IMR-90 (cell line): ENCODE results near the gene TJP3. TPM values are rescaled to one million over a fixed set of nuclear protein-coding genes. Genes with fewer than 3 reads are reported as not detected.

ENCODE experiments used
- ATAC-seq: fragments of 200-7000 bp; cut with Tn5 transposase; 2 replicates; pipeline ENCODE4 v1.9.1; 2020; ENCODE audit warnings: low read depth, mild to moderate bottlenecking, moderate library complexity
- BruUV-seq: library from RNA; stranded (reverse); fragments of 400-500 nt; replicated peaks from 2 replicates; lab custom pipeline; 2021; lab: Mats Ljungman, UMichigan
- CTCF ChIA-PET: fragments of 300-600 bp; formaldehyde crosslinking; extraction: SDS; loops from one replicate; lab custom pipeline; 2021; ENCODE audit warnings: antibody characterized with exemption; lab: Yijun Ruan, JAX
- POLR2A ChIA-PET: fragments of 300-600 bp; sonication (Branson Sonifier 250); formaldehyde crosslinking; loops from one replicate; lab custom pipeline; 2022; ENCODE audit warnings: antibody characterized with exemption; ENCODE audit not compliant: unreplicated experiment; lab: Charles Lee
- DNase-seq: peaks from one replicate; pipeline ENCODE4 v3.0.0; 2013
- H2AFZ ChIP-seq: replicated peaks from 2 replicates; pipeline ENCODE3; 2013; ENCODE audit warnings: low read length, mild to moderate bottlenecking; ENCODE audit not compliant: poor library complexity
- H2AK5ac ChIP-seq: 2 replicates; pipeline ENCODE4 v1.6.1; 2013; ENCODE audit warnings: low read depth, low read length, inconsistent platforms
- H2AK9ac ChIP-seq: replicated peaks from 2 replicates; pipeline ENCODE3; 2013; ENCODE audit warnings: mild to moderate bottlenecking, low read depth, low read length, moderate library complexity; ENCODE audit not compliant: poor library complexity
- H2BK120ac ChIP-seq: 2 replicates; pipeline ENCODE4 v1.6.1; 2013; ENCODE audit warnings: low read depth, low read length, inconsistent platforms
- H2BK15ac ChIP-seq: 3 replicates; pipeline ENCODE4 v1.6.1; 2013; ENCODE audit warnings: low read depth, low read length, inconsistent platforms
- H2BK20ac ChIP-seq: 2 replicates; pipeline ENCODE4 v1.6.1; 2013; ENCODE audit warnings: low read depth, mild to moderate bottlenecking, inconsistent platforms, low read length, moderate library complexity
- H2BK5ac ChIP-seq: 2 replicates; pipeline ENCODE4 v1.6.1; 2013; ENCODE audit warnings: mild to moderate bottlenecking, low read depth, low read length, inconsistent platforms; ENCODE audit not compliant: poor library complexity, severe bottlenecking
- H3K14ac ChIP-seq: replicated peaks from 2 replicates; pipeline ENCODE4 v1.6.1; 2013; ENCODE audit warnings: low read depth, low read length, inconsistent platforms
- H3K18ac ChIP-seq: 2 replicates; pipeline ENCODE4 v1.6.1; 2013; ENCODE audit warnings: low read depth, low read length, control low read depth
- H3K23ac ChIP-seq: 2 replicates; pipeline ENCODE4 v1.6.1; 2013; ENCODE audit warnings: low read depth, low read length, inconsistent platforms
- H3K27ac ChIP-seq: 2 replicates; pipeline ENCODE4 v1.5.1; 2013; ENCODE audit warnings: mild to moderate bottlenecking, control low read depth, low read length; ENCODE audit not compliant: insufficient read depth
- H3K27me3 ChIP-seq: 2 replicates; pipeline ENCODE4 v1.6.1; 2013; ENCODE audit warnings: low read length; ENCODE audit not compliant: control insufficient read depth, insufficient read depth
- H3K36me3 ChIP-seq: 2 replicates; pipeline ENCODE4 v1.6.1; 2013; ENCODE audit warnings: low read length, mixed read lengths; ENCODE audit not compliant: control insufficient read depth, insufficient read depth
- H3K4ac ChIP-seq: 2 replicates; pipeline ENCODE4 v1.6.1; 2013; ENCODE audit warnings: low read depth, low read length, inconsistent platforms
- H3K4me1 ChIP-seq: 2 replicates; pipeline ENCODE4 v1.6.1; 2013; ENCODE audit warnings: low read length, mixed read lengths; ENCODE audit not compliant: control insufficient read depth, insufficient read depth
- H3K4me2 ChIP-seq: 2 replicates; pipeline ENCODE4 v1.6.1; 2013; ENCODE audit warnings: low read depth, mild to moderate bottlenecking, control low read depth, low read length, moderate library complexity
- H3K4me3 ChIP-seq: 2 replicates; pipeline ENCODE4 v1.5.1; 2013; ENCODE audit warnings: low read depth, mild to moderate bottlenecking, control low read depth, low read length, moderate library complexity; ENCODE audit not compliant: insufficient read depth
- H3K56ac ChIP-seq: 2 replicates; pipeline ENCODE4 v1.6.1; 2013; ENCODE audit warnings: low read length, inconsistent platforms; ENCODE audit not compliant: insufficient read depth; ENCODE audit errors: extremely low read depth
- H3K79me1 ChIP-seq, 2 experiments: 2 replicates each; pipeline ENCODE4 v1.6.1; 2013; ENCODE audit warnings: low read length in 2 of 2, inconsistent platforms in 1 of 2, low read depth in 1 of 2
- H3K9ac ChIP-seq: 2 replicates; pipeline ENCODE4 v1.6.1; 2013; ENCODE audit warnings: low read depth, low read length, control low read depth
- H3K9me1 ChIP-seq: 2 replicates; pipeline ENCODE4 v1.6.1; 2013; ENCODE audit warnings: low read length, inconsistent platforms; ENCODE audit not compliant: insufficient read depth
- H3K9me3 ChIP-seq: 2 replicates; pipeline ENCODE4 v1.6.1; 2013; ENCODE audit warnings: low read length; ENCODE audit not compliant: control insufficient read depth, insufficient read depth
- H4K20me1 ChIP-seq: 2 replicates; pipeline ENCODE4 v1.6.1; 2013; ENCODE audit warnings: low read length, inconsistent platforms; ENCODE audit not compliant: insufficient read depth
- H4K5ac ChIP-seq: 2 replicates; pipeline ENCODE4 v1.6.1; 2013; ENCODE audit warnings: mild to moderate bottlenecking, low read depth, low read length, control low read depth
- H4K8ac ChIP-seq, 2 experiments: 2 replicates each; pipeline ENCODE4 v1.6.1; 2013; ENCODE audit warnings: low read depth in 2 of 2, low read length in 2 of 2, control low read depth in 1 of 2, inconsistent platforms in 1 of 2
- H4K91ac ChIP-seq: 2 replicates; pipeline ENCODE4 v1.6.1; 2013; ENCODE audit warnings: low read depth, low read length, inconsistent platforms; ENCODE audit not compliant: insufficient read depth
- BHLHE40 ChIP-seq: fragments of 150-350 bp; IDR thresholded peaks from 2 replicates; pipeline ENCODE4 v1.6.1; 2016; ENCODE audit warnings: mild to moderate bottlenecking, low read depth, low read length
- CHD1 ChIP-seq: IDR thresholded peaks from 2 replicates; pipeline ENCODE4 v1.6.1; 2012; ENCODE audit warnings: low read depth, low read length, improper control_type of control experiment
- CTCF ChIP-seq: conservative IDR thresholded peaks from 2 replicates; pipeline ENCODE4 v1.5.1; 2012; ENCODE audit warnings: mild to moderate bottlenecking, low read depth, low read length, improper control_type of control experiment
- ELK1 ChIP-seq: fragments of 150-350 bp; IDR thresholded peaks from 2 replicates; pipeline ENCODE4 v1.6.1; 2016; ENCODE audit warnings: low read depth, mild to moderate bottlenecking, low read length, moderate library complexity, borderline replicate concordance
- FOS ChIP-seq: fragments of 150-350 bp; IDR thresholded peaks from 2 replicates; pipeline ENCODE4 v1.6.1; 2016; ENCODE audit warnings: low read depth, low read length
- MAFK ChIP-seq: IDR thresholded peaks from 2 replicates; pipeline ENCODE4 v1.6.1; 2012; ENCODE audit warnings: low read depth, low read length, improper control_type of control experiment
- MXI1 ChIP-seq: IDR thresholded peaks from 2 replicates; pipeline ENCODE4 v1.6.1; 2012; ENCODE audit warnings: low read depth, mild to moderate bottlenecking, low read length, moderate library complexity, borderline replicate concordance
- NFE2L2 ChIP-seq: fragments of 150-350 bp; IDR thresholded peaks from 2 replicates; pipeline ENCODE4 v1.6.1; 2016; ENCODE audit warnings: low read depth, mild to moderate bottlenecking, low read length
- POLR2A ChIP-seq: IDR thresholded peaks from 2 replicates; pipeline ENCODE4 v1.6.1; 2012; ENCODE audit warnings: mild to moderate bottlenecking, low read depth, low read length
- RAD21 ChIP-seq: IDR thresholded peaks from 2 replicates; pipeline ENCODE4 v1.6.1; 2012; ENCODE audit warnings: low read length, improper control_type of control experiment
- RCOR1 ChIP-seq: IDR thresholded peaks from 2 replicates; pipeline ENCODE4 v1.6.1; 2012; ENCODE audit warnings: mild to moderate bottlenecking, low read length, improper control_type of control experiment; ENCODE audit not compliant: insufficient replicate concordance
- RFX5 ChIP-seq: IDR thresholded peaks from 2 replicates; pipeline ENCODE4 v1.8.0; 2012; ENCODE audit warnings: low read depth, mild to moderate bottlenecking, low read length, moderate library complexity
- SMC3 ChIP-seq: fragments of 150-350 bp; IDR thresholded peaks from 2 replicates; pipeline ENCODE4 v1.6.1; 2016; ENCODE audit warnings: low read depth, mild to moderate bottlenecking, antibody characterized with exemption, low read length, moderate library complexity
- WGBS, 2 experiments: methylation state at CpG; one replicate each; pipeline versions ENCODE4 v1.1.5 to v1.1.7; 2013; ENCODE audit warnings: missing lambda C conversion rate in 2 of 2; ENCODE audit not compliant: insufficient read length in 1 of 2; ENCODE audit errors: extremely low coverage in 2 of 2; 5-methylcytosine and 5-hydroxymethylcytosine counted together
- dilution Hi-C: fragments of 300-500 bp; cut with HindIII; formaldehyde crosslinking; loops from one replicate; pipeline ENCODE4 v1.14.3; 2018; ENCODE audit warnings: low sequenced_read_pairs; ENCODE audit not compliant: unreplicated experiment
- in situ Hi-C: fragments of 300-500 bp; cut with MboI; formaldehyde crosslinking; loops from 3 replicates; pipeline ENCODE4 v1.14.3; 2019; ENCODE audit warnings: low sequenced_read_pairs, inconsistent platforms, mixed read lengths
- intact Hi-C: fragments of 100-400 bp; cut with micrococcal nuclease; formaldehyde crosslinking; loops from 2 replicates; pipeline ENCODE4 v1.10.0; 2022
- polyA plus RNA-seq, 3 experiments: library from polyadenylated mRNA; depleted of rRNA; stranded (reverse); fragments of >200 nt; gene quantifications; 2 replicates each; pipeline ENCODE4 v1.2.3, GENCODE V29; 2012; ENCODE audit warnings: low replicate concordance in 1 of 3
- total RNA-seq: library from RNA; depleted of rRNA; stranded (reverse); fragments of >200 nt; gene quantifications from 2 replicates; pipeline ENCODE4 v1.2.3, GENCODE V29; 2012
- TF ChIP-seq, protein P1 (sequence below): fragments of 150-350 bp; IDR thresholded peaks from 2 replicates; pipeline ENCODE4 v1.6.1; 2017; ENCODE audit warnings: mild to moderate bottlenecking, antibody characterized with exemption, low read length, low read depth

TJP3 gene
- total and polyA plus RNA-seq, 2 of the 4 experiments (the other 2 are of a cell fraction): not detected

DNA sequence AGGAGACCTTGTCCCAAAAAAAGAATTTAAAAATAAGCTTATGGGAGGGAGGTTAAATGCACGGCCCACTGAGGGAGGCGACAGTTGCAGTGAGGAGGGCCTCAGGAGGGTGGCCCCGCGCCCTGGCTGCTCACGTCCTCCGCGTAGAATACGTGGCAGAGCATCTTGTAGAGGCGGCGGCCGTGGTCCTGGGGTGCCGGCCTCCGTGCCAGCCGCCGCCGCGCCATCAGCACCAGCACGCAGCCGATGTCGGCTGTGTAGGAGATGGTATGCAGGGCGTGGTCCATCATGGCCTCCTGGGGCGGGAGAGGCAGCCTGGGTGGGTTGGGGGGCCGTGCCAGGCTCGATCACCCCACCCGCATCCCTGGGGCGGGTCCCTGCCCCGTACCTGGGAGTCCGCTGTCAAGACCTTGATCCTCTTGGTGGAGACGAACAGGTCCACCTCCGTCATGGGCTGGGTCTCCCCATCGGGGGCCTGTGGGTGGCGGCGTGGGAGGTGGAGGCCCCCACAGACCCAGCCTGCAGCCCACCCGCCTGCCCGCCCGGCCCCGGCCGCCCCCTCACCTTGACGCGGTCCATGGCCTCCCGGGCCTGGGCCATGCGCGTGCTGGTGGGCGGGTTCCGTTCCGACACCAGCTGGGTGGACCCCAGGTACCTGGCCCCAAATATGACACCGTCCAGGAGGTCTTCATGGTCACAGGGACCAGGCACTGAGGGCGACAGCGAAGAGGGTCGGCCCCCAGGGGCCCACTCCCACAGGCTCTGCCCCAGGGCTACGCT is 45.6 kb downstream of the TJP3 start:
- Histone ChIP-seq H2AFZ (no peak overlapping the region), H2BK5ac (no peak overlapping the region), H4K20me1 (no peaks in the 10 kb centered on the region), H2AK5ac (no peak overlapping the region), H3K79me1 (no peaks in the 10 kb centered on the region; a peak in 1 of 4 replicates), H3K4me3 (no peak overlapping the region), H2AK9ac (no peak overlapping the region), H3K4me2 (no peak overlapping the region), H3K36me3 (peaks cover 24% of the 10 kb centered on the region; the same call in 1 of the 2 replicates), H3K4ac (no peak overlapping the region), H2BK20ac (no peak overlapping the region), H3K14ac (no peak overlapping the region), H2BK120ac (no peak overlapping the region), H3K9ac (no peak overlapping the region), H3K18ac (no peak overlapping the region), H2BK15ac (no peak overlapping the region), H3K27ac (no peak overlapping the region), H4K8ac (no peak overlapping the region), H3K9me3 (no peaks in the 10 kb centered on the region), H4K5ac (no peak overlapping the region), H3K56ac (no peak overlapping the region), H3K9me1 (no peaks in the 10 kb centered on the region), H4K91ac (no peak overlapping the region), H3K4me1 (no peaks in the 10 kb centered on the region), H3K23ac (no peak overlapping the region), H3K27me3 (no peaks in the 10 kb centered on the region)
- POLR2A ChIA-PET: no interaction called here
- no TSS peak for BruUV-seq
- dilution Hi-C loops: no loop called here
- CTCF ChIA-PET: no interaction called here
- 93% methylated on average over 26 of the region's 51 CpGs; no CpG with 5 or more reads in 1 of the 2 experiments for WGBS, 2 experiments
- in situ Hi-C loops: no loop called here
- ATAC-seq (no peak), DNase-seq (no peak)
- TF ChIP-seq RCOR1: no peak
- TF ChIP-seq NFE2L2: no peak
- no peak for TF ChIP-seq SMC3
- no peak for TF ChIP-seq POLR2A
- TF ChIP-seq, protein P1, sequence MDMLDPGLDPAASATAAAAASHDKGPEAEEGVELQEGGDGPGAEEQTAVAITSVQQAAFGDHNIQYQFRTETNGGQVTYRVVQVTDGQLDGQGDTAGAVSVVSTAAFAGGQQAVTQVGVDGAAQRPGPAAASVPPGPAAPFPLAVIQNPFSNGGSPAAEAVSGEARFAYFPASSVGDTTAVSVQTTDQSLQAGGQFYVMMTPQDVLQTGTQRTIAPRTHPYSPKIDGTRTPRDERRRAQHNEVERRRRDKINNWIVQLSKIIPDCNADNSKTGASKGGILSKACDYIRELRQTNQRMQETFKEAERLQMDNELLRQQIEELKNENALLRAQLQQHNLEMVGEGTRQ: no peak
- TF ChIP-seq FOS: no peak
- TF ChIP-seq CTCF: no peak
- TF ChIP-seq RFX5: no peak
- no peak for TF ChIP-seq MAFK
- TF ChIP-seq RAD21: no peak
- no peak for TF ChIP-seq CHD1
- TF ChIP-seq MXI1: no peak
- TF ChIP-seq ELK1: no peak
- no peak for TF ChIP-seq BHLHE40
- intact Hi-C loops: no loop called here
